CD4-positive, alpha-beta T cell treated with Interleukin-6 for 4 hours (primary cell): Measurements from ENCODE around the gene NISCH.
A peak's percentile ranks its signal among the peaks of the same experiment; 100 is the strongest.

Source experiments
- DNase-seq: peaks from one replicate; pipeline ENCODE4 v3.0.0-alpha.2; 2020; ENCODE audit warnings: mixed read lengths

NISCH gene

DNA sequence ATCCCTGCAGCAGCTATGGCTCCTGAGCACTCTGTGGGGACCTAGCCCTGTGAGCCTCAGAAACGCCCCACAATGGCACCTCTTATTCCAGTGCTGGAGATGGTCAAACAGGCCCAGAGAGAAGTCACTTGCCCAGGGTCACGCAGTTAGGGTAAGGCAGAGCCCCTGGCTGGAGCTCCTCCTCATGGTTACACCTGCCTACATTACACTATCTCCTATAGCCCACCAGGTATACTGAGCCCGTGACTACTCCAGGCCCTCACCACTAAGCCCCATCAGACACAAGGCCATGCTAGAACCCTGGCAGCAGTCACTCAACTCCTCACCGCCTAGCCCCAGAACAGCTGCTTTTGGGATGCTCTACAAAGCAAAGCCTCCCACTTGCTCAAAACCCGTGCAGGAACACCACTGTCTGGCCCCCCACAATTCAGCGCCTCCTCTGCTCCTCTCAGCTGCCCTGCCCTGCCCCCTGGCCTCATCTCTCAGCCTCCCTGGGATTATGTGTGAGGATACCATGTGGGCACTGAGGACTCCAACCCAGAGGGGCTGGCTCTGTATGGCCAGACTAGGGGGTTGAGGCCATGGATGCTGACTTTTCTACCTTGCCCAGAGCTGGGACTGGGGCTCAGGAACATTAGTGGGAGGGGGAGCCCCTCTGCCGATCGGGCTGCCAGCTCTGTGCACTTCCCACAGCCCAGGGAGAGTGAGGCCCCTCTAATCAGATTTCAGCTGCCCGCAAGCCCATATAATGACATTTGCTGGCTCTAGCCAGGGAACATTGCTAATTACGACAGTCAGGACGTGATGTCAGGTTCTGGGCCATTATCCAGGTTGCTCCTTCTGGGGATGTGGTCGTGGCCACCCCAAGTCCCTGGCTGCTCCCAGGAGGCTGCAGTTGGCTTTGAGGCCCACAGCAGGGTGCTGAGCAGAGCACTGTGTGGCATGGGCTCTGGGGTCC, 74.3 kb downstream of the NISCH start:
- no peak for DNase-seq

DNA sequence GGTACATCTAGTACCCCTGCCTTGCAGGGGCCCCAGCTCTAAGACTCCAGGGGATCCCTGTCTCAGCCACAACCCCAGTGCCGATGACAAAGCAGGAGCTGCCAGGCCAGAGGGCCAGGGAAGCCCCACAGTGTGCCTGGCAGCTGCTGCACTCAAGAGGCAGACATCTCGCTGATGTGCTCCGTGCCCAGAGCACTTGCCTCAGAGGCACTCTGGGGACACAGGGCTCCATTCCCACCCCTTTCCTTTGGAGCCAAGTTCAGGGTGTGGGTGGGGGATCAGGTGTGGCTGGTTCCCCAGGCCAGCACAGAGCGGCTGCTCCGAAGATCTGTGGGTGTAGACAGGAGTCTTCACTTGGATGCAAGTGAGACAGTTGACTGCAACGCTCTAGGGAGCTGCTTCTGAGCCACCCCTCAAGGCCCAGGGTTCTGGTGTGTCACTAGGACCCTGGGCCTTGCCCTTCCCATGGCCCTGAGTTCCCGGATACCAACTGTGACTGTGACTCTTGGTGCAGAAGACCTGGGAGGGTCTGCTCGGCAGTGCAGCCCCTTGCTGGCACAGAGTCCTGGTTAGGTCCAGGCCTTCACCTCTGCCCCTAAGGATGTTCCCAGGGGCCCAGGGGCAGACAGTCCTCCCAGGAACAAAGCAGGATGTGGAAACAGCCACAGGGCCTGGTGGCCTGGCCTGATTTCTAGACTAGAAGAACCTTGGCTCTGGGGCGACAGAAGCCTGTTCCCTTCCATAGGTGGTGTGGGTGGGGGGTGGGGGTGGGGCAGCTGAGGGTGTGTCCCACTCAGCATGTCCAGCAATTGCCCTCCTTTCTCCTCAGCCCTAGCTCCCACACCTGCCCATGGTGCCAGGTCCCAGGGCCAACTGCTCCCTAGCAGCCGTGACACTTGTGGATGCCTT, 75.8 kb downstream of the NISCH start:
- no peak for DNase-seq

DNA sequence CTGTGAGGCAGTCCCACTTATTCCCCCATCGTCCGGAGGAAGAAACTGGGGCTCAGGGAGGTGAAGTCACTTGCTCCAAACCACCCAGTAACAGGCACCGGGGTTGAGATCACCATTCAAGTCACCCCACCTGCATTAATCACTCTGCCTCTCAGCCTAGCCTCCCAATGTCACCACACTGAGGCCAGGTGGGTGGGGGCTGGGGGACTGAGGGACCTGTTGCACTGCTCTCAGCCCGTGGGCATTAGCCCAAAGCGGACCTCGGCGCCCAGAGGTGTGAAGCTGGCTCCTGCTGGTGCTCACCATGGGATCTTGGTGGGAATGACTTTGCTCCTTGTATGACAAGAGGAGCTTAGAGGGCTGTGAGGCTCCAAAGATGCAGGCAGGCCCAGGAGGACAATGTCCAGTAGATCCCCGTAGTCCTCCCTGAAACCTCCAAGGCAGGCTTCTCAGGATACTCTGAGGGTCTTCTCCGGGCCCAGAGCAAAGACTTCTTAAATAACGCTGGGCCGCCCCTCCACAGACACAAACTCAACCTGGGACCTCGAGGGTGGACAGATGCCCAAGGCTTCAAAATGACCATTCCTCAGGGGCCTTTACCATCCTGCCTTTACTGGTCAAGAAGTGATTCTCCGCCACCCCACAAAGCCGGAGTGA, 76.6 kb downstream of the NISCH start:
- DNase-seq, result no peak

DNA sequence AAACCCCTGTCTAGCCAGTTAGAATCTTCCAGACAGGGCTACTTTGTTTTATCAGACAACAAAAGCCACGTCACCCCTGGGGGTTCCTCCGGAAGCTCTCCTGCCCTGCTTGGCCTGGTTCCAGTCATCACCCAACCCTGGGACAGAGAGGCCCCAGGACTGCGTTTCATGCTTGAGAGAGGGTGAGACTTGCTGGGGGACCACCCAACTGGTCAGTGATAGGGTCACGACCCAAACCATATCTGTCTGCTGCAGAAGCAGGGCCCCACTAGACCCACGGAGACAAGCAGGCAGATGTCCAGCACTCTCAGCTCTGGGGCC, 77.1 kb downstream of the NISCH start:
- peak; percentile 23 for DNase-seq

DNA sequence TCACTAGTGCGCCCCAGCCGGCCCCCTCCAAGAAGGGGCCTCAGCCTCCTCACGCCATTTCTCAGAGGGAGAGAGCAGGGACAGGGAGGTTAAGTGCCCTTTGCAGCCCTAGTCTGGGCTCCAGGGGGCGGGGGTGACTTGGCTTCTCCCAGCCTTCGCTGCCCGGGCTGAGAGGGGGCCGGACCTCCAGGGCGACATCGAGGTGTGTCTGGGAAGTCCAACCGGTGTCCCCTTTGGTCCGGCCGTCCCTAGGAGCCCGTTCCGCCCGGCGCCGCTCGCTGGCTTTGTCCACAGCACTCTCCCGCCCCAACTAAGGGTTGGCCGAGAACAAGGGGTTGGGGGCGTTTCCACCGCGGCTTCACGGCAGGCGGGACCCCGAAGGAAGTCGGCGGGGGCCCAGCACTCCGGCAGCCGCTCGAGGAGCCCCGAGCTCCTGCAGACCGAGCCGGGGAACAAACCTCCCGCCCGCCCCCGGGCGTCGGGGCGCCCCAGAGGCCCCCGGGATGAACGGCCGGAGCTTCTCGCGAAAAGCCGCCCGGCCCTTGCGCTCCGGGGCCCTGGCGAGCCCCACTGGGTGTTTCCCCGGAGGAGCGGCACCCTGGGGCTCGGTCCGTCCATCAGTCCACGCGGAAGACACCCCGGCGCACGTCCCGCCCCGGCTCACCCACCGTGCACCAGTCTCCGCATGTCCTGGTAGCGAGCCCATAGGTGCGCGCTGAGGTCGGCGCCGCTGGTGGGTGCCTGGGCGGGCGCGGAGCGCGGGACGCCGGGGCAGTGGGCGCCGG, 77.6 kb downstream of the NISCH start:
- DNase-seq, result peak; percentile 33

DNA sequence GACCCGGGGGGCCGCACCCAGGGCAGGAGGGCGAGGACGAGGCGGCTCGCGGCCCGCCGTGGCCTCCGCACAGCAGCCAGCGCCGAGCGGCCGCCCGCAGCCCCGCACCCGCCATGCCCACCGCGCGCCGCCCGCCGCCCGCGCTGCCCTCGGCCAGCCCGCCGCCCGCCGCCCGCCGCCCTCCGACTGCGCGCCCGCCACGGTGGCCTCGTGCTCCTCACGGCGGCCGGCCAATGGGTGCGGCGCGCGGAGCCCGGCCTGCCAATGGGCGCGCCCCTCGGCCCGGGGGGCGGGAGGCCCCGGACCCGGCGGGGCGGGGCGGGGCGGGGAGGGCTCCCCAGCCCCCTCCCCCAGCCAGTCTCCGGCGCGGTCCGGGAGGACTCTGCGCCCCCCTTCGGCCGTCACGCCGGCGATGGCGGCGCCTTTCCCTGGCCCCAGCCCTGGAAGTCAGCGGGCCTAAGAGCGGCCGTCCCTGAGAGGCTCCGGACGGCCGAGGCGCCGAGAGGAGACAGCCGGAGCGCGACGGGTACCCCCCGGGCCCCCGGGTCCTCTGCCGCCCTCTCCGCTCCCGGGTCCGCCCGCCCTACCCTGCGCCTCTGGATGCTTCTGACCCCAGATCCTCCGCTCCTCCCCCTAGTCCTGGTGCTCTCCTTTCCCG, 78.3 kb downstream of the NISCH start, which contains the start of gene NT5DC2:
TSS of gene NT5DC2 (minus strand) at position 235 of the 658 bp plus-strand sequence. CDS start at position 115, 120 bp downstream.
- DNase-seq, result peak; percentile 73

DNA sequence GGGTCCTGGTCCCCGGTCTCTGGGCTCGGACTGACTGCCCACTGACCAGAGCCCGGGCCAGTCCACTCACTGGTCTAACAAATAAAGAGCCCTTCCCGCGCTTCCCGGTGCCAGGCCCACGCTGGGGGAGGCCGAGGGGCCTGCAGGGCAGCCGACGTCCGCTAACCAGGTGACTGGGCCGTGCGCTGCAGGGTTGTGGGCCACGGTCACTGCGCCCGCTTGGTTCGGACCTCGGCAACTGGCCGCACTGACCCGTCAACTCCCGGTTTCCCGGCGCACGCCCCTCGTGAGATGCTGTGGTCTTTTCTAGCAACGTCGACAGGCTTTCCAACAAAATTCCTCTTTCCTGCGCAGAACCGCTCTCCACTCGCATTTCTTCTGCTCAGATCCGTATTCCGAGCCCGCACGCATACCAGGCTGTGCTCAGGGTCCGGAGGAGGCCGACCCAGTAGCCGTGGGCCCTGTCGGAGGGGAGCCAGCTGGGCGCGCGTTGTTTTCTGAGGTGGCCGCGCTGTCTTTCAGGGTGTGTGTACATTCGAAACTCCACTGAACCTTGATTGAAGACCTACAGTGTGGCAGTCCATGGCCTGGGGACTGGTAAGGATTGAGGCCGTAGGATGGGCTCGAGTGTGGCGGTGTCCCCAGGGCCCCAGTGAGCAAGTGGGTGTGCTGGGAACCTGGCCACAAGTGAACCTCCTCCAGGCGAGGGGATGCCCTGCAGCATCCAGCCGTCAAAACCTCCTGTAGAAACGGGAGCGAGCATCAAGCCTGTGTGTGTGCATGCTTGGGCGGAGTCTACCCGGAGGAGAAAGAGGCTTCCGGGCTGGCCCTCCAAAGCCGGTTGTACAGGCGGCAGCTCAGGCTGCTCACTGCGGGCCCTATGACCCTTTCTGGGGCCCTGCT, 79.1 kb downstream of the NISCH start:
- DNase-seq, result no peak

DNA sequence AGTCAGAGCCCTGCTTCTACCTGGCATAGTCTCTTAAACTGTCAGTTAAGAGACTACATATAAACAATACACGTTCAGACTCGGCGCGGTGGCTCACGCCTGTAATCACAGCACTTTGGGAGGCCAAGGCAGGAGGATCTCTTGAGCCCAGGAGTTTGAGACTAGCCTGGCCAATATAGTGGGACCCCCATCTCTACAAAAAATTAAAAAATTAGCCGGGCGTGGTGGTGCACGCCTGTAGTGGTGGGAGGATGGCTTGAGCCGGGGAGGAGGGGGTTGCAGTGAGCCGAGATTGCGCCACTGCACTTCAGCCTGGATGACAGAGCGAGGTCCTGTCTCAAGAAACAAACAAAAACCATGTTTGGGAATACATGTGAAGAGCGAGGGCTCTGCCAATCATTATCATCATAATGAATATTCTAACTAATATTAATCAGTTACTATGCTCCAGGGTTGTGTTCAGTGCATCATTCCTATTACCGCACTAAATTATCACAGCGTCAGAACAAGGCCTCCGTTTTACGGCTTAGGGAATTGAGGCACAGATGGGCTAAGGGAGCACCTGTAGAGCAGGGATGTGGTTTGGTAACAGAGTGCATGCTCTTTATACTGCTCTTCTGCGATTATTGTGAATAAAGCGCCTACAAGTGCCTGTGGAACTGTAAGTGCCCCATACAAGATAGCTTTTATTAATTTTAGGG, 80.2 kb downstream of the NISCH start:
- DNase-seq, result no peak

DNA sequence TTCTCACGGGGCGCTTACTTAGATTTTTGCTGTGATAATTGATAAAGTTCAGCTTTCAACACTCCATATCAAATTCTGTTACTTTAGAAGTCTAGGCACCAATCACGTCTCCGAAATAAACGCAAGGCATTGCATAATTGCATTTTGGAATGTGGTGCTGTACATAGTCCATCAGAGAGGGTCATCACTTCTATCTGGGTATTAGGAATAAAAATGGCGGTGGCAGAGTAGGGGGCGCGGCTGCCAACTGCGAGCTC, 80.6 kb downstream of the NISCH start:
- no peak for DNase-seq

DNA sequence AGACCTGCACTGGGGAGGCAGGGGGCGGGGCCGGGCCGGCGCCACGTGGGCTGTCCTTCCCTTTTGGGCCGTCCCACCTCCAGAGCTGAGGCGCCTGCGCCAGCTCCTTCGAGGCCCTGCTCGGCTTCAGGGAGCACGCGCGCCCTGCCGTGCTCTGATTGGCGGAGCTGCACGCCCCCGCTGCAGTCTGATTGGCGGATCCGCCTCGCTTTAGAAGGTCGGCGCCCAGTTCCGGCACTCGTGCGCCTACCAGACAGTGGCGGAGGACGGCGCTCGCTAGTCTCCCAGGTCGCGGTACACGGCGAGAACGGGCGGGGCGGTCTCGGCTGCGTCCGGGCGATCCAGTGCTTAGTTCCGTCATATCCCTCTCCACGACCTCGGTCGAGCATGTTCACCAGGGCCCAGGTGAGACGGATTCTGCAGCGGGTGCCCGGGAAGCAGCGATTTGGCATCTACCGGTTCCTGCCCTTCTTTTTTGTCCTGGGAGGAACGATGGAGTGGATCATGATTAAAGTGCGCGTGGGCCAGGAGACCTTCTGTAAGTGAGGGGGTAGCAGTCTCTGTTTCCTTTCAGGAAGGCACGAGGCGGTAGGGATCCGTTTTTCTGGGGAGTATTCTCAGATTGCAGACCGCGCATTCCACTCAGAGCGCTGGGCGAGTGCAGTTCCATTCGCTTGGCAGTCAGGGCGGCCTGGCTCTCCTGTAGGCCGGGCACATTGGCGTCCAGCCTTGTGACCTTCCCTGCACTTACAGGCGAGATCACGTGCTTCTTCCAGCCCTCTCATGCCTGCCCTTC, 81.2 kb downstream of the NISCH start, which contains the start of gene UQCC5:
TSS of gene UQCC5 (plus strand) at position 237 of the 796 bp plus-strand sequence. CDS start at position 388, 151 bp downstream.
- DNase-seq, result peak; percentile 98

DNA sequence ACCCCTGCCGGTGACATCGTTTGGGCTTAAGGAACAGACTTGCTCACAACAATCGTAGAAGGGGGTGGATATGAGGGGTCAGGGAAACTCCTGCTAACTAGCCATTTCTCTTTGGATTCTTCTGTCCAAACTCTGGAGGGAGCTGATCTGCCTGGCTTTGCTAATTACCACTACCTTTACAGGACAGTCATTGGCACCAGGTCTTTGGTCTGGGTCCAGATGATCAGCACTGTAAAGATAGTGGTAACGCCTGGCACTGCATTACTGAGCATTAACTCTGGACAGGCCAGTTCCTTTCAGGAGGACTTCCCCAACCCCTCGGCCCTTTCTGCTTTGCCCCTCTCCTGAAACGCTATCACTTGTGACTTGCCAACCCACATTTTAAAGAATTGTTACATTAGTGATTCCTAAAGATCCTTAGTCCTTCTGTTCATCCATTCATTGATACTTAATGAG, 81.8 kb downstream of the NISCH start:
- no peak for DNase-seq

DNA sequence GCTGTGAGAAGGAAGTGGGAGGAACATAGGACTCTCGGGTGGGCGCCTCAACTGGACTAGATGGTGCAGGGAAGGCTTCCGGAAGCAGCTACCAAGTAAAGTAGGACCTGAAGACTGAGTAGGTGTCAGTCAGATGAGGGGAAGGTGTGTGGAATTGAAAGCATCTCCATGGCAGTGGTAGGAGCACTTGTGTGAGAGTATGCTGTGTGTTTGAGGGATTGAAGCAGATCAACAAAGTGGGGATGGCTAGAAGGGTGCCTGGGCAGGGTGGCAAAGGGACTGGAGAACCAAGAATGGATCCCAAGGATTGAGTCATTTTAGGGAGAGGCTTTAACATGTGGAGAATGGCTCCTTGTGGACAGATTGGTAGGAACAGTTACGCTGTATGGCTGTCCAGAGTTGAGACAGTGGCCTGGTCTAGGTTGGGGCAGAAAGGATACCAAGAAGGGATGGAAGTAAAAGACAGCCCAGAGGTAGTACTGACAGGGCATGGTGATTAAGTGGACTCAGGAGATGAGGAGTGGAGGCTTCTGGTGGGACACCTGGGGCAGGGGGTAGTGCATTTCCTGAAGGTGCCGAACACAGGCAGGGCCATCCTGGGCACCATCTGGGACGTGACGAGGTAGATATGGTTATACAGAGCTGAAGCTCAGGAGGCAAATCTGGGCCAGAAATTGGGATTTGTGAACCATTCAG, 82.5 kb downstream of the NISCH start:
- DNase-seq, result no peak

DNA sequence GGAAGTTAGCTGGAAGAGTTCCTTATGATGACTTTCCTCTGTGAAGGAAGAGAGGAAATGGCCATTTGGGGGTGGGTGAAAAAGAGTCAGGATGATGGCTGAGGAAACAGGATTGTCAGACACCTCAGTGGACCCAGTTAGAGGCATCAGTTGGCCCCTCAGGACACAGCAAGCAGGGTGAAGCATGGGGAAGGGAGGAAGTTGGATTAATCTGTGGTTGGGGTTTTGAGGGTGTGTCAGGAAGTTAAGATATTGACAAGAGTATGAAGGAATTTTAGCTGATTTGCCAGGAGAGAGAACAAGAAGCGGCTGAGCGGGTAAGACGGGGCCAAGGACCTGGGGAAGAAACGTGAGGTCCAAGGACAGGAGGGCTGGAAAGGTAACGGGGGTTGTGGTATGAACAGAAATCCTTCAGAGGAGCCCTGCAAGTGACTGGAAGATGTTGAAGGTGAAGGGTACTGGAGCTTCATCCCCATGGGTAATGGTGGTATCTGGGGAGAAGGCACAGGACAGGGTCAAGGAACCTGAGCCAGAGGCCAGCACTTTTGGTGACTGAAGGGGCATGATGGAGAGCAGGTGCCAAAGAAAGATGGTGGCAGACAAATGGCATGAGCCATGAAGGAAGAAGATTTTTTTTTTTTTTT, 83.7 kb downstream of the NISCH start:
- DNase-seq, result no peak

DNA sequence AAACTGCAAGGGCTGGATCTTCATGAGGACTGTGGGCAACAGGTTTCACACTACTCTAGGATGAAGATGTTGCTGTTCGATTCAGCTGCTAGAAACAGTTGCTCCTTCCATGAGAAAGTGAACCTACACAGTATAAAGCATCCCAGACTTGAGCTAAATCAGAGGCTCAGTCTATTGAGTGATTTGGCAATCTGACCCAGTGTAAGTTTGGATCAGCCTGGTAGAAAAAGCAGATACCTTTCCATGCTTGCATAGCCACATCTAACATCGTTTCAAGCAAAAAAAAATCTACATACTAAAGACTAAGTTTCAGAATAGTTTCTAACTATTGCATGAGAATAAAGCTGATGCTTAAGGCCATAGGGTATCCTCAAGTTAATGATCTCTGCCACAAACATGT, 85.6 kb downstream of the NISCH start:
- DNase-seq, result no peak
